ENCODE results near the gene DEPDC4.

The DEPDC4 gene

DNA sequence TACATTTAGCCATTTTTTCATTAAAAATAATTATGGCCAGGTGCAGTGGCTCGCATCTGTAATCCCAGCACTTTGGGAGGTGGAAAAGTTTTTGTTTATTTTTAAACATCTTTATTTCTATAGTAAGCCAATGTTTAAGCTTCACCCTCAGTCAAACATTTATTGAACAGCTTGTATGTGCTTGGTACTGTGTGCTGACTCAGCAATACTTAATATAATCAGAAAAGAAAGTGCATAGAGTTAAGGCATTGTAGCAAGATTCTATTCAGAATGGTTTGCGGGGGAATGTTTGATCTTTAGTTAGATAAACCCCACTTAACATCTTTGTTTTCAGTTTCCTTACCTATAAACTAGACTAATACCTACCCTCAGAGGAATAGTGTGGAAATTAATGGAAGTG, 55.2 kb downstream of the DEPDC4 start:
- Histone ChIP-seq H3K36me3 (ENCODE audit: control insufficient read depth in 1 of 2, insufficient read depth in 2 of 2, low read length in 2 of 2) (peaks cover 24 to 36% of the 10 kb centered on the region in 2 donors), H3K27me3 (ENCODE audit: low read depth, low read length) (no peaks in the 10 kb centered on the region), H3K9me3 (ENCODE audit: control insufficient read depth in 1 of 2, low read length in 2 of 2) (no peaks in the 10 kb centered on the region), H3K27ac (ENCODE audit: low read length) (no peak overlapping the region), H3K4me3 (ENCODE audit: low read depth in 1 of 2, low read length in 2 of 2) (no peak overlapping the region), H3K4me1 (ENCODE audit: control insufficient read depth in 1 of 2, insufficient read depth in 2 of 2, low read length in 2 of 2) (no peaks in the 10 kb centered on the region)

DNA sequence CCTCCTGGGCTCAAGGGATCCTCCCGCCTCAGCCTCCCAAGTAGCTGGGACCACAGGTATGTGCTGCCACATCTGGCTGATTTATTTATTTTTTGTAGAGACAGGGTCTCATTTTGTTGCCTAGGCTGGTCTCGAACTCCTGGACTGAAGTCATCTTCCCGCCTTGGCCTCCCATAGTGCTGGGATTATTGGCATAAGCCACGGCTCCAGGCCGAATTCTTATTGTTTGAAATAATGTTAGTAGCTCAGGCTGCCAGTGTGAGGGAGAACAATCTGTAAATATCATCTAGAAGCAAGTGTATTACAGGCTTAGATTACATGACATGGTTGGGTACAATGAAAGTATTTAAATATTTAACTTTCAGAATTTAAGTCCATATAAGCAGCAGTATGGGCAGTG, 58.0 kb downstream of the DEPDC4 start:
- Histone ChIP-seq H3K36me3 (ENCODE audit: control insufficient read depth in 1 of 2, insufficient read depth in 2 of 2, low read length in 2 of 2) (peaks cover 24 to 27% of the 10 kb centered on the region in 2 donors), H3K27me3 (ENCODE audit: low read depth, low read length) (no peaks in the 10 kb centered on the region), H3K4me1 (ENCODE audit: control insufficient read depth in 1 of 2, insufficient read depth in 2 of 2, low read length in 2 of 2) (no peaks in the 10 kb centered on the region), H3K9me3 (ENCODE audit: control insufficient read depth in 1 of 2, low read length in 2 of 2) (no peaks in the 10 kb centered on the region), H3K27ac (ENCODE audit: low read length) (no peak overlapping the region), H3K4me3 (ENCODE audit: low read depth in 1 of 2, low read length in 2 of 2) (no peak overlapping the region)

DNA sequence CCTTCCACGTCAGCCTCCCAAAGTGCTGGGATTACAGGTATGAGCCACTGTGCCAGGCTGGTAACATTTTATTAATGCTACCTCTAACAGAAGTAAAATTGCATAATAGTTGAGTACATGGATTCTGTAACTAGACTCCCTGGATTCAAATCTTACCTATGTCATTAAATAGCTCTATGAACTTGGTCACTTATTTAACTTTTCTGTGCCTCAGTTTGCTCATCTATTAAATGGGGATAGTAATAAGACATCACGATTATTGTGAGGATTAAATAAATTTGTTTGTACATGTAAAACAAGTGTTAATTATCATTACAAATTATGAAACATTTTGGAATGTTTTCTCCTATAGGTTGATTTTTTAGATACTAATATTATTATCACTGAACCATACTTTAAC, 59.6 kb downstream of the DEPDC4 start:
- H3K4me3 ChIP-seq (ENCODE audit: low read depth in 1 of 2, low read length in 2 of 2): no peak overlapping the region
- H3K36me3 ChIP-seq (ENCODE audit: control insufficient read depth in 1 of 2, insufficient read depth in 2 of 2, low read length in 2 of 2): peaks cover 23 to 24% of the 10 kb centered on the region in 2 donors
- H3K4me1 ChIP-seq (ENCODE audit: control insufficient read depth in 1 of 2, insufficient read depth in 2 of 2, low read length in 2 of 2): peaks cover 0 to 4% of the 10 kb centered on the region in 2 donors
- H3K9me3 ChIP-seq (ENCODE audit: control insufficient read depth in 1 of 2, low read length in 2 of 2): no peaks in the 10 kb centered on the region
- H3K27me3 ChIP-seq (ENCODE audit: low read depth, low read length): no peaks in the 10 kb centered on the region
- no peak overlapping the region for H3K27ac ChIP-seq (ENCODE audit: low read length)

DNA sequence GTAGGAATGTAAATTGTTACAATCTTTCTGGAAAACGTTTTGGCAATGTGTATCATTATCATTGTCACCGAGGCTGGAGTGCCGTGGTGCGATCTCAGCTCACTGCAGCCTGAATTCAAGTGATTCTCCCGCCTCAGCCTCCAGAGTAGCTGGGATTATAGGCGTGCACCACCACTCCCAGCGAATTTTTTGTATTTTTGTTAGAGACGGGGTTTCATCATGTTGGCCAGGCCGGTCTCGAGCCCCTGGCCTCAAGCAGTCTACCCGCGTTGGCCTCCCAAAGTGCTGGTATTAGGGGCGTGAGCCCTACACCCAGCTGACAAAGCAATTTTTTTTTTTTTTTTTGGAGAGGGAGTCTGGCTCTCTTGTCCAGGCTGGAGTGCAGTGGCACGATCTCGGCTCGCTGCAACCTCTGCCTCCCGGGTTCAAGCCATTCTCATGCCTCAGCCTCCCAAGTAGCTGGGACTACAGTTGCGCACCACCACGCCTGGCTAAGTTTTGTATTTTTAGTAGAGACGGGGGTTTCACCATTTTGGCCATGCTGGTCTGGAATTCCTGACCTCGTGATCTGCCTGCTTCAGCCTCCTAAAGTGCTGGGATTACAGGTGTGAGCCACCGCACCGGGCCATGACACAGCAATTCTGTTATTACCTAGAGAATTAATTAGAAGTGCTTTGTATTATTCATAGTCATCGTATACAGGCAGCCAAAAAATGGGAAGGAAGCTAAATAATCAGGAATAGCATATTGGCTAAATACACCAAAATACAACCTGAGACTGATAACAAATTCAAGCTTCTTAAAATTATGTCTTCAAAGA, 65.1 kb downstream of the DEPDC4 start:
- Histone ChIP-seq H3K27ac (ENCODE audit: low read length) (no peak overlapping the region), H3K36me3 (ENCODE audit: control insufficient read depth in 1 of 2, insufficient read depth in 2 of 2, low read length in 2 of 2) (no peaks in the 10 kb centered on the region), H3K4me1 (ENCODE audit: control insufficient read depth in 1 of 2, insufficient read depth in 2 of 2, low read length in 2 of 2) (peaks cover 5 to 19% of the 10 kb centered on the region in 2 donors), H3K4me3 (ENCODE audit: low read depth in 1 of 2, low read length in 2 of 2) (peak overlapping the region; percentile 77 to 95), H3K27me3 (ENCODE audit: low read depth, low read length) (no peaks in the 10 kb centered on the region), H3K9me3 (ENCODE audit: control insufficient read depth in 1 of 2, low read length in 2 of 2) (no peaks in the 10 kb centered on the region)

DNA sequence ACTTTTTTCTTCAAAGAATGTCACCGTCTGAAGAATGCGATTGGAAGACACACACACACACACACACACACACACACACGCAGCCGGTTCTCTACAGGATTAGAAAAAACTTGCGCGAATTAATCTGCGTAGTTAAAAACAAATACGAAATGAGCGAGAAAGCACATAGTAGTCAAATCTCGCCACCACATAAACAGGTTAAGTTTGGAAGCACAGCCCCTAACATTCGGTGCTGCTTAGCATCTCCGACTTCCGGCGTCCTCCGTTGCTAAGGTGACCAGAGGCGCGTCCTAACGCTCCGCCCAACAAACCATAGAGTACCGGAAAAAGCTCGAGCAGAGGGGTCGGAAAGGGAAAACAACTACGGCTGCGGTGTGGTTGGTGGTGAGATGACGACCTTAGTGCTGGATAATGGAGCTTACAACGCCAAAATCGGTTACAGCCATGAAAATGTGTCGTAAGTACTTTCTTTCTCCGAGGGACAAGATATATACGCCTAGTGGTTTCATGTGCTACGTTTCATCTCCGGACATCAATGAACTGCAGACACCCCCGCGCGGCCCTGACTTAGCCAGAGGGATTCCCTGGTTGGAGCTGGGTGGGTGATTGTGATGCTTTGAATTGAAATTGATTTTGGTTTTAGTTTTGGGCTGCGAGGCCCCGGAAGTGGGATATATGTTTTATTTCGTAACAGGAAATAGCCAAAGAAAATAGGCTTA, 66.3 kb downstream of the DEPDC4 start, which contains the start of gene ACTR6:
TSS of gene ACTR6 (plus strand) at position 353 of the 719 bp plus-strand sequence. CDS start at position 390, 37 bp downstream.
- Histone ChIP-seq H3K4me3 (ENCODE audit: low read depth in 1 of 2, low read length in 2 of 2) (peak within 1 kb of the TSS; percentile 77 to 95), H3K4me1 (ENCODE audit: control insufficient read depth in 1 of 2, insufficient read depth in 2 of 2, low read length in 2 of 2) (peaks cover 5 to 19% of the 10 kb centered on the region in 2 donors), H3K27me3 (ENCODE audit: low read depth, low read length) (no peaks in the 10 kb centered on the region), H3K9me3 (ENCODE audit: control insufficient read depth in 1 of 2, low read length in 2 of 2) (no peaks in the 10 kb centered on the region), H3K36me3 (ENCODE audit: control insufficient read depth in 1 of 2, insufficient read depth in 2 of 2, low read length in 2 of 2) (no peaks in the 10 kb centered on the region), H3K27ac (ENCODE audit: low read length) (peak within 1 kb of the TSS; percentile 68)

DNA sequence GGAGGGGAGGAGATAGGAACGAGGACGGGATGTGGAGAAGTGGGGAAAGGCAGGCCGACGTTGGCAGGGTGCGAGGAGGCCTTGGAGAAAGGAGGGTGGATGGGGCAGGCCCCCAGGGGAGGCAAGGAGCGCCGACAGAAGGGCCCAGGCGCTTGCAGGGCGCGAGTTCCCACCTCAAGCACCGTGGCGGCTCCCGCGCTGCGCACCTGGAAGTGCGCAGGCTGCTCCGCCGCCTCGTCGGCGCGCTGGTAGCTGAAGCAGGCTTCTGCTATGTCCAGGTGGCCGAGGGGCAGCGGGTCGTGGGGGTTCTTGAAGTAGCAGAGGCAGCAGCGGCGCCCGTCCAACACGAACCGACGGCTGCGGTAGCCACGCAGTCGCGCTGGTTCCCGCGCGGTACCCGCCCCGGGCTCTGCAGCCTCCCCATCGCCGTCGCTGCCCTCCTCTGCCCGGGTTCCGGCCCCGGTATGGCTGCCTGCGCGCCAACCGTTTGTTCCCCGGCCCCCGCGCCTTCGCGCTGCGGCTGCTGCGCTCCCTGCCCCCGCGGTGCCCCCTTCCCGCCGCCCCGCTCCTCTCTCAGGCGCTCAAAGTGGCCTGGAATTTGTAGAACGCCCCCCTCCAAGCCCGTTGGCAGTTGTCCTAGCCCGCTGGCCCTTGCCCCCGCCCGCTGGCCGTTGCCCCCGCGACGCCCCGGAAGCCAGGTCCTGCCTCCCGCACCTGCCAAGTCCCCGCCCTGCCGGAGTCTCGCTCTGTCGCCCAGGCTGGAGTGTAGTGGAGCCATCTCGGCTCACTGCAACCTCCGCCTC, 67.3 kb downstream of the DEPDC4 start:
- Histone ChIP-seq H3K27me3 (ENCODE audit: low read depth, low read length) (no peaks in the 10 kb centered on the region), H3K4me3 (ENCODE audit: low read depth in 1 of 2, low read length in 2 of 2) (peak overlapping the region; percentile 77 to 95), H3K27ac (ENCODE audit: low read length) (no peak overlapping the region), H3K36me3 (ENCODE audit: control insufficient read depth in 1 of 2, insufficient read depth in 2 of 2, low read length in 2 of 2) (no peaks in the 10 kb centered on the region), H3K9me3 (ENCODE audit: control insufficient read depth in 1 of 2, low read length in 2 of 2) (no peaks in the 10 kb centered on the region), H3K4me1 (ENCODE audit: control insufficient read depth in 1 of 2, insufficient read depth in 2 of 2, low read length in 2 of 2) (peaks cover 5 to 19% of the 10 kb centered on the region in 2 donors)

DNA sequence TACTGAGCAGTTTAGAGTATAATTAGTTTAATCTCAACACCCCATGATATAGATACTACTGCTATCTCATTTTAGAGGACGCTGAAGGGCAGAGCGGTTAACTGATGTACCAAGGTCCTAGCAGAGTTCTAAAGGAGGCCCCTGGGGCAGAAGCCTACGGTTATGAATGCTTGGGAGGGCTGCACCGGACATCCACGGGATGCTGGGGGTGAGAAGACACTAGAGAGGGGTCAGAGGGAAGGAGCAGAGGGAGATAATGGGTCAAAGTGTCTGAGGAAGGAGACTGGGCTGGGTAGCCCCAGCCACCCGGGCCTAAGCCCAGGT, 67.9 kb downstream of the DEPDC4 start:
- Histone ChIP-seq H3K36me3 (ENCODE audit: control insufficient read depth in 1 of 2, insufficient read depth in 2 of 2, low read length in 2 of 2) (no peaks in the 10 kb centered on the region), H3K27me3 (ENCODE audit: low read depth, low read length) (no peaks in the 10 kb centered on the region), H3K27ac (ENCODE audit: low read length) (no peak overlapping the region), H3K4me3 (ENCODE audit: low read depth in 1 of 2, low read length in 2 of 2) (peak overlapping the region; percentile 77 to 95), H3K9me3 (ENCODE audit: control insufficient read depth in 1 of 2, low read length in 2 of 2) (no peaks in the 10 kb centered on the region), H3K4me1 (ENCODE audit: control insufficient read depth in 1 of 2, insufficient read depth in 2 of 2, low read length in 2 of 2) (peaks cover 5 to 19% of the 10 kb centered on the region in 2 donors)

DNA sequence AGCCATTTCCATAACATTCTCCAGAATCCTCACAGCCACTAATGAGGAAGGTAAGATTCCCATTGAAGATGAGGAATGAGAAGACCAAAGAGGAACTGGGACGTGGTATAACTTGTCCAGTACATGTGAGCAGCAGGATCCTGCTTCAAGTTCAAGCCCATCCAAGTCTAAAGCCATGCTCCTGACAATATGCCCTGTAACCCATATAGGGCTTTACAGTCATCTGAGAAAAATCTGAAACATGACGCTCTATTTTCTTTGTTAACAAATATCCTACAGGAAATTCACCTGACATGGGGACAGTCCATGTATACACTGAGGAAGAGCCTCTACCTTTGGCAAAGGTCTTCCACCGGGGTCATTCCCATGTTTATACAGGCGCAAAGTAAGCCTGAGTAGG, 69.4 kb downstream of the DEPDC4 start:
- H3K27me3 ChIP-seq (ENCODE audit: low read depth, low read length): no peaks in the 10 kb centered on the region
- no peaks in the 10 kb centered on the region for H3K9me3 ChIP-seq (ENCODE audit: control insufficient read depth in 1 of 2, low read length in 2 of 2)
- no peak overlapping the region for H3K4me3 ChIP-seq (ENCODE audit: low read depth in 1 of 2, low read length in 2 of 2)
- peaks cover 5 to 17% of the 10 kb centered on the region in 2 donors for H3K4me1 ChIP-seq (ENCODE audit: control insufficient read depth in 1 of 2, insufficient read depth in 2 of 2, low read length in 2 of 2)
- H3K36me3 ChIP-seq (ENCODE audit: control insufficient read depth in 1 of 2, insufficient read depth in 2 of 2, low read length in 2 of 2): no peaks in the 10 kb centered on the region
- H3K27ac ChIP-seq (ENCODE audit: low read length): no peak overlapping the region

DNA sequence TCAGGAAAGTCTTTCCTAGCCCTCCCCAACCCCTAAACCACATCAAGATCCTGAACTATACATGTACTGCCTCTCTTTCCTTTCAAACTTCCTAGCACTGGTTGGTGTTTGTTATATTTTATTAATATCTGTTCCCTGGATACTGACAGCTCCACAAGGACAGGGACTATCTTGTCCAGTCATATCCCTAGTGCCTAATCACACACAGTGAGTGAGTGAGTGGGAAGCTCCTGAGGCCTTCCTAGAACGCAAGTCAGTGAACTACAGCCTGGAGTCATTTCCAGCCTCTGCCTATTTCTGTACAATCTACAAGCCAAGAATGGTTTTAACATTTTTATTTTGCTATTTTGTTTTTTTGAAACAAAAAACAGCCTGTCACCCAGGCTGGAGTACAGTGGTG, 73.8 kb downstream of the DEPDC4 start:
- Histone ChIP-seq H3K4me1 (ENCODE audit: control insufficient read depth in 1 of 2, insufficient read depth in 2 of 2, low read length in 2 of 2) (no peaks in the 10 kb centered on the region), H3K36me3 (ENCODE audit: control insufficient read depth in 1 of 2, insufficient read depth in 2 of 2, low read length in 2 of 2) (no peaks in the 10 kb centered on the region), H3K27me3 (ENCODE audit: low read depth, low read length) (no peaks in the 10 kb centered on the region), H3K9me3 (ENCODE audit: control insufficient read depth in 1 of 2, low read length in 2 of 2) (no peaks in the 10 kb centered on the region), H3K4me3 (ENCODE audit: low read depth in 1 of 2, low read length in 2 of 2) (no peak overlapping the region), H3K27ac (ENCODE audit: low read length) (no peak overlapping the region)
